DOHH2 (cell line): ENCODE results near the gene CPN2.

Experiments
- H3F3A ChIP-seq: fragments of 200-600 bp; sonication (generic), shearing (Covaris generic); 2 replicates; pipeline ENCODE4 v1.6.0; 2016; ENCODE audit warnings: antibody characterized with exemption, mild to moderate bottlenecking; ENCODE audit not compliant: control insufficient read depth, insufficient read depth
- H3K27ac ChIP-seq: fragments of 200-600 bp; sonication (generic); 2 replicates; pipeline ENCODE4 v1.5.1; 2014; ENCODE audit warnings: low read depth, mild to moderate bottlenecking, low read length, moderate library complexity
- H3K27me3 ChIP-seq: fragments of 200-600 bp; sonication (generic); 2 replicates; pipeline ENCODE4 v1.6.1; 2014; ENCODE audit warnings: mild to moderate bottlenecking, low read length, mixed read lengths; ENCODE audit not compliant: control insufficient read depth
- H3K36me3 ChIP-seq: fragments of 200-600 bp; sonication (generic); 2 replicates; pipeline ENCODE4 v1.6.1; 2014; ENCODE audit warnings: mild to moderate bottlenecking, low read length, moderate library complexity, mixed read lengths; ENCODE audit not compliant: control insufficient read depth
- H3K4me1 ChIP-seq: fragments of 200-600 bp; sonication (generic); 2 replicates; pipeline ENCODE4 v1.6.1; 2014; ENCODE audit warnings: mild to moderate bottlenecking, low read length, mixed read lengths; ENCODE audit not compliant: control insufficient read depth
- H3K4me2 ChIP-seq: fragments of 200-600 bp; sonication (generic); 2 replicates; pipeline ENCODE4 v1.6.0; 2014; ENCODE audit warnings: mild to moderate bottlenecking, low read length, moderate library complexity
- H3K4me3 ChIP-seq: fragments of 200-600 bp; sonication (generic); 2 replicates; pipeline ENCODE4 v1.5.1; 2014; ENCODE audit warnings: mild to moderate bottlenecking, low read length, mixed read lengths
- H3K79me2 ChIP-seq: fragments of 200-600 bp; sonication (generic); 2 replicates; pipeline ENCODE4 v1.6.1; 2014; ENCODE audit warnings: mild to moderate bottlenecking, low read length, mixed read lengths; ENCODE audit not compliant: control insufficient read depth
- H3K9me2 ChIP-seq: fragments of 200-600 bp; sonication (generic); replicated peaks from 2 replicates; pipeline ENCODE4 v1.6.1; 2014; ENCODE audit warnings: mild to moderate bottlenecking, low read length, mixed read lengths; ENCODE audit not compliant: control insufficient read depth
- H3K9me3 ChIP-seq: fragments of 200-600 bp; sonication (generic); 2 replicates; pipeline ENCODE4 v1.6.1; 2014; ENCODE audit warnings: antibody characterized with exemption, low read length, mixed read lengths; ENCODE audit not compliant: control insufficient read depth, insufficient read depth
- H4K20me1 ChIP-seq: fragments of 200-600 bp; sonication (generic); 2 replicates; pipeline ENCODE4 v1.6.0; 2014; ENCODE audit warnings: low read depth, mild to moderate bottlenecking, antibody characterized with exemption, low read length, moderate library complexity; ENCODE audit not compliant: control insufficient read depth, insufficient read depth
- CTCF ChIP-seq: fragments of 200-600 bp; sonication (generic); IDR thresholded peaks from one replicate; pipeline ENCODE4 v1.5.1; 2014; ENCODE audit warnings: antibody characterized with exemption, mild to moderate bottlenecking, low read depth, low read length; ENCODE audit not compliant: poor library complexity, severe bottlenecking
- EZH2phosphoT487 ChIP-seq: fragments of 200-600 bp; sonication (generic); IDR thresholded peaks from 2 replicates; pipeline ENCODE4 v1.6.1; 2017; ENCODE audit warnings: borderline replicate concordance, mild to moderate bottlenecking, antibody characterized with exemption, low read length, moderate library complexity, mixed read lengths

Gene CPN2

GRCh38 chr3:194397757-194398312 is 46.7 kb upstream of the CPN2 start:
- TF ChIP-seq CTCF: no peak
- peak; percentile 70; the same call in 1 of the 2 replicates for TF ChIP-seq EZH2phosphoT487
- H3K9me3 ChIP-seq: no peaks in the 10 kb centered on the region
- H4K20me1 ChIP-seq: no peaks in the 10 kb centered on the region
- no peak overlapping the region for H3K27ac ChIP-seq
- H3K4me3 ChIP-seq: no peak overlapping the region
- peaks cover 49% of the 10 kb centered on the region for H3K27me3 ChIP-seq
- H3K36me3 ChIP-seq: no peaks in the 10 kb centered on the region
- peaks cover 4% of the 10 kb centered on the region for H3F3A ChIP-seq
- H3K9me2 ChIP-seq: no peaks in the 10 kb centered on the region
- H3K4me2 ChIP-seq: peak overlapping the region; percentile 34; the same call in 1 of the 2 replicates
- H3K4me1 ChIP-seq: no peaks in the 10 kb centered on the region; the same call in 1 of the 2 replicates
- no peaks in the 10 kb centered on the region for H3K79me2 ChIP-seq

GRCh38 chr3:194396859-194397756 is 46.0 kb upstream of the CPN2 start:
- Histone ChIP-seq H3K27ac (no peak overlapping the region), H3K9me3 (no peaks in the 10 kb centered on the region), H3K27me3 (peaks cover 49% of the 10 kb centered on the region), H3F3A (no peaks in the 10 kb centered on the region; the same call in 1 of the 2 replicates), H3K4me3 (no peak overlapping the region), H3K4me2 (peak overlapping the region; percentile 34; the same call in 1 of the 2 replicates), H3K9me2 (no peaks in the 10 kb centered on the region), H3K4me1 (no peaks in the 10 kb centered on the region; the same call in 1 of the 2 replicates), H3K79me2 (no peaks in the 10 kb centered on the region), H4K20me1 (no peaks in the 10 kb centered on the region), H3K36me3 (no peaks in the 10 kb centered on the region)
- TF ChIP-seq CTCF (no peak), EZH2phosphoT487 (no peak)

GRCh38 chr3:194396539-194396858 is 45.4 kb upstream of the CPN2 start:
- TF ChIP-seq CTCF (no peak), EZH2phosphoT487 (no peak)

More at GRCh38 chr3:194396539-194396858, 45.4 kb upstream of the CPN2 start:
- H3K27ac ChIP-seq: no peak overlapping the region
- H3K36me3 ChIP-seq: no peaks in the 10 kb centered on the region
- no peak overlapping the region for H3K4me3 ChIP-seq
- H4K20me1 ChIP-seq: no peaks in the 10 kb centered on the region
- H3K9me3 ChIP-seq: no peaks in the 10 kb centered on the region
- H3K27me3 ChIP-seq: peaks cover 49% of the 10 kb centered on the region
- H3K9me2 ChIP-seq: no peaks in the 10 kb centered on the region
- no peak overlapping the region for H3K4me2 ChIP-seq
- H3K4me1 ChIP-seq: no peaks in the 10 kb centered on the region; the same call in 1 of the 2 replicates
- no peaks in the 10 kb centered on the region; the same call in 1 of the 2 replicates for H3F3A ChIP-seq
- H3K79me2 ChIP-seq: no peaks in the 10 kb centered on the region
